SW480 (cell line): ENCODE measurements around the gene OR4F6.

Experiments
- DNase-seq: peaks from one replicate; pipeline ENCODE4 v3.0.0-alpha.2; 2016; ENCODE audit warnings: low spot score

The OR4F6 gene

GRCh38 chr15:101804941-101805340 is 1.6 kb downstream of the OR4F6 start:
- no peak for DNase-seq

- no peak for DNase-seq
These were observed 2.5 kb downstream of the OR4F6 start for GRCh38 chr15:101805605-101806345.

- DNase-seq, result no peak
These were observed 4.1 kb downstream of the OR4F6 start for GRCh38 chr15:101807345-101807945.

- DNase-seq, result no peak
These were observed 4.9 kb downstream of the OR4F6 start for GRCh38 chr15:101808201-101808600.

- DNase-seq, result no peak
These were observed 7.1 kb downstream of the OR4F6 start for GRCh38 chr15:101810456-101810855.

- DNase-seq, result no peak
These were observed 7.6 kb downstream of the OR4F6 start for GRCh38 chr15:101810876-101811275.

- no peak for DNase-seq
These were observed 8.6 kb downstream of the OR4F6 start, which contains the start of gene OR4F15 for GRCh38 chr15:101811902-101812301. TSS of gene OR4F15 (plus strand) at chr15:101812202. CDS start at chr15:101818187, 5,985 bp downstream.

GRCh38 chr15:101813803-101814534 is 10.7 kb downstream of the OR4F6 start:
- no peak for DNase-seq

- DNase-seq, result no peak
These were observed 17.5 kb downstream of the OR4F6 start for GRCh38 chr15:101820781-101821180.

- no peak for DNase-seq
These were observed 23.9 kb downstream of the OR4F6 start for GRCh38 chr15:101827257-101827656.

- no peak for DNase-seq
These were observed 25.5 kb downstream of the OR4F6 start for GRCh38 chr15:101828774-101829173.

- DNase-seq, result no peak
These were observed 38.3 kb downstream of the OR4F6 start for GRCh38 chr15:101841656-101842055.

- no peak for DNase-seq
These were observed 41.6 kb downstream of the OR4F6 start for GRCh38 chr15:101844916-101845315.

- no peak for DNase-seq
These were observed 49.0 kb downstream of the OR4F6 start for GRCh38 chr15:101852356-101852755.
